ENCODE measurements around the gene LTBP1. TPM values are rescaled to one million over a fixed set of nuclear protein-coding genes. Genes with fewer than 3 reads are reported as not detected.

LTBP1 gene
- total RNA-seq, 4 donors from 2014 or later: 5.1 to 12.9 (median 10.7) TPM

DNA sequence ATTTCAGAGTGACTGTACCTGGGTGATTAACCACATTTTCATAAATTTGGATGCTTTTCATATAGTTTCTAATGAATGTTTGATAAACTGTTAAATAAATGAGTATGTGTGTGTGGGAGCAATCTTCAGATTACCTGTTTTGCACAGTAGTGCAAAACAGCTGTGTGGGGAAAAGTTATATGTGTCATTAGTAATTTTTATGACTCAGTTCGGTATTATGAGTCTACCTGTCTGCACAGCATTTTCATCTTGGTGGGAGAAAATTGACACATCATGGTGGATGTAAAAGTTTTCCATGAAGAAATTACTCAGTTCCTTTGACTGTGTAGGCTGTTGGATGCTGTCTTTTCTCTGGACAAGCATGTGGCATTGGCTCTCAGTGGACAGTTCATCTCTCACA lies 43.8 kb downstream of the LTBP1 start:
- TF ChIP-seq CTCF (IDR thresholded peaks at IDR 0.05): no peak
- DNase-seq: no peak
- H3K9me3 ChIP-seq: no peaks in the 10 kb centered on the region
- no peak overlapping the region for H3K27ac ChIP-seq
- no peaks in the 10 kb centered on the region for H3K4me1 ChIP-seq
- H3K4me3 ChIP-seq (replicated peaks in 1 of 3): no peak overlapping the region
- no peaks in the 10 kb centered on the region for H3K27me3 ChIP-seq
- WGBS, 2 donors: 0% methylated on average over 1 of the region's 1 CpG
- no peaks in the 10 kb centered on the region for H3K36me3 ChIP-seq
- intact Hi-C loops (cut with DNase I): no loop called here

DNA sequence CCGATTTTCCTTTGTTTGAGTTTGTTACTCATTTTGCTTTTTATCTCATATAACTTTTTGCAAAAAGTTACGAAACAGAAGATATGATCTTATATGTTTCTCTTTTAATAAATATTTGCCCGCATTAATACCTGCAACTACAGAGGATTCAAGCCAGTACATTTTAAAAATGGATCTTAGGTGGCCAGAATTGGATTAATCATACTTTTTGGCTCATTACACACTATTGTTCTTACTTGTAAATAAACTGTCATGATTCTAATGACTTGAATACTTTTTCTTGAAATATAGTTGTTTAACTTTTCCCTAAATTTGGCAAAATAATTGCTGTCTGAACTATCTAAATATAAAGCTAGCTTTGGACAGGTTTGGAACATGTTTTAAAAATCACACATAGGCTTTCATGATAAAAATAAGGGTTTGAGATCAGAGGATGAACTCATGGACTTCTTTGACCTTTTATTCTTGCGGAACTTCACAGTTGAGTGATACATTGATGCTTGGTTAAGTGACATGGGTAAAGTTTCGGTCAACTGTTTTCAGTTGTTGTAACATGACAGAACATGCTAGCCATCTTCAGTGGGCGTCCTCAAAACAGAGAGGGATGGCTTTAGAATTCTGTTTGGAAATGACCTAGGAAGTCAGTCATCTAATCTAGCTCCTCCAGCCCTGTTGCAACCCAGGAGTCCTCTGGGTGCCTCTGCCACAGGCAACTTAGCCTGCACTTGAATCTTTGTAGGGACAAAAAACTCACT lies 44.5 kb downstream of the LTBP1 start:
- H3K36me3 ChIP-seq: no peaks in the 10 kb centered on the region
- 82 to 86% methylated on average over 6 of the region's 6 CpGs for WGBS, 2 donors
- H3K27ac ChIP-seq: no peak overlapping the region
- H3K9me3 ChIP-seq: no peaks in the 10 kb centered on the region
- no peaks in the 10 kb centered on the region for H3K4me1 ChIP-seq
- intact Hi-C loops (cut with DNase I): no loop called here
- H3K4me3 ChIP-seq (replicated peaks in 1 of 3): no peak overlapping the region
- no peaks in the 10 kb centered on the region for H3K27me3 ChIP-seq
- no peak for TF ChIP-seq CTCF (IDR thresholded peaks at IDR 0.05)
- no peak for TF ChIP-seq POLR2A (IDR thresholded peaks at IDR 0.05)
- DNase-seq: no peak

GRCh38 chr2:32993005-32993539 lies 46.3 kb downstream of the LTBP1 start:
- H3K4me1 ChIP-seq: no peaks in the 10 kb centered on the region
- intact Hi-C loops (cut with DNase I): no loop called here
- no peak overlapping the region for H3K4me3 ChIP-seq (replicated peaks in 1 of 3)
- H3K36me3 ChIP-seq: no peaks in the 10 kb centered on the region
- no peak overlapping the region for H3K27ac ChIP-seq
- TF ChIP-seq POLR2A (IDR thresholded peaks at IDR 0.05): no peak
- TF ChIP-seq CTCF (IDR thresholded peaks at IDR 0.05): no peak
- no peaks in the 10 kb centered on the region for H3K9me3 ChIP-seq
- DNase-seq: no peak
- H3K27me3 ChIP-seq: no peaks in the 10 kb centered on the region
- 47 to 49% methylated on average over 8 of the region's 8 CpGs for WGBS, 2 donors

GRCh38 chr2:32997705-32998104 lies 51.0 kb downstream of the LTBP1 start:
- Histone ChIP-seq H3K9me3 (no peaks in the 10 kb centered on the region), H3K27ac (no peak overlapping the region), H3K4me3 (replicated peaks in 1 of 3) (no peak overlapping the region), H3K36me3 (no peaks in the 10 kb centered on the region), H3K4me1 (no peaks in the 10 kb centered on the region), H3K27me3 (no peaks in the 10 kb centered on the region)
- TF ChIP-seq POLR2A (IDR thresholded peaks at IDR 0.05) (no peak), CTCF (IDR thresholded peaks at IDR 0.05) (no peak)
- intact Hi-C loops (cut with DNase I): no loop called here
- 75 to 76% methylated on average over 1 to 2 of the region's 2 CpGs for WGBS, 2 donors
- no peak for DNase-seq

DNA sequence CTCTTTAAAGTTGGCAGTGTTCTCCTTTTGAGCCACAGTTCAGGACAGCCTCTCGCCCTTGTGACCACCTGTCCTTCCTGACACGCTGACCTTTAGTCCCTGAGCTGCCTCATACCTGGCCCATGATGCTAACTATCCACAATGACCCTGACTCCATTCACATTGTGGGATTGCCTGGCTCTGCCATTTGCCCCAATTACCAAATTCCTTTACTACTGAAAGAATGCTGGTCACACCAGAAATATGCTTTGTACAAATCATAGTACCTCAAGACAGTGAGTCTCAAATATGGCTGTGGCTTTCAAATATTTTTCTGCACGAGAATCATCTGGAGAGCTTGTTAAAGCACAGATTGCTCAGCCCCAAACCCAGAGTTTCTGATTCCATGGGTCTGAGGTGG lies 54.2 kb downstream of the LTBP1 start:
- TF ChIP-seq CTCF (IDR thresholded peaks at IDR 0.05) (no peak), POLR2A (IDR thresholded peaks at IDR 0.05) (no peak)
- Histone ChIP-seq H3K4me1 (no peaks in the 10 kb centered on the region), H3K36me3 (no peaks in the 10 kb centered on the region), H3K27ac (no peak overlapping the region), H3K27me3 (no peaks in the 10 kb centered on the region), H3K4me3 (replicated peaks in 1 of 3) (no peak overlapping the region), H3K9me3 (no peaks in the 10 kb centered on the region)
- intact Hi-C loops (cut with DNase I): no loop called here
- no peak for DNase-seq
- 64% methylated on average over 3 of the region's 3 CpGs; no CpG with 5 or more reads in 1 of the 2 donors for WGBS, 2 donors
